Fibroblast of skin of scalp (primary cell): Measurements from ENCODE around the gene DYNC1H1.

ENCODE experiments used
- DNase-seq: peaks from one replicate; pipeline ENCODE4 v3.0.0-alpha.2; 2013

DYNC1H1 gene

DNA sequence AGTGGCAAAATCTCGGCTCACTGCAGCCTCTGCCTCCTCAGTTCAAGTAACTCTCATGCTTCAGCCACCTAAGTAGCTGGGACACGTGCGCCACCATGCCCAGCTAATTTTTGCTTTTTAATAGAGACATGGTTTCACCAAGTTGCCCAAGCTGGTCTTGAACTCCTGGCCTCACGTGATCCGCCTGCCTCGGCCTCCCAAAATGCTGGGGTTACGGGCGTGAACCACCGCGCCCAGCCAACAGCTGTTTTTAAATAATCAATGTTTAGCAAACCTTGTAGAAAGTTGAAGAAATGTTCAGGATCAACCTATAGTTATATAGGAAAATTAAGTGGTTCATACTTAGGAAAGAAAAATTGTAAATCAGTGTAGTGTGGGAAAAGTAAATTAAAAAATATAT lies 128.4 kb downstream of the DYNC1H1 start:
- DNase-seq: no peak

DNA sequence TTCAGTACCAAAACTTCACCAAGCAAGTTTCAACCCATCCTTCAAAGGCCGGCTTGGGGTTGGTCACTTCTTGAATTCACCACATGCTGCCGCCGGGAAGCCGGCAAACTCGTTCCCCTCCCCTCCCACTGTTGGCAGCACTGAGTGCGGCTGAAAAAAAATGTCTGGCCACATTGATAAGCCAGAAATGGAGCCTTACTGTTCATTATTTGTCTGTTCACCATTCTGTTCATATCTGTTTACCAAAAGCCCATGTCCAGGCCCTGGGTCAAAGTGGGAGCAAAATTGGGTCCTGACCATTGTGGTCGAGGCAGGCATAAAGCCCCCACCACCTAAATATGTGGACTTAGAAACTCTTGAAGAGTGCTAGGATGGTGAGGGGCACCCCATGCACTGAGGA lies 129.7 kb downstream of the DYNC1H1 start:
- no peak for DNase-seq

- DNase-seq: no peak
These were observed 131.0 kb downstream of the DYNC1H1 start for GRCh38 chr14:102095231-102095870.

DNA sequence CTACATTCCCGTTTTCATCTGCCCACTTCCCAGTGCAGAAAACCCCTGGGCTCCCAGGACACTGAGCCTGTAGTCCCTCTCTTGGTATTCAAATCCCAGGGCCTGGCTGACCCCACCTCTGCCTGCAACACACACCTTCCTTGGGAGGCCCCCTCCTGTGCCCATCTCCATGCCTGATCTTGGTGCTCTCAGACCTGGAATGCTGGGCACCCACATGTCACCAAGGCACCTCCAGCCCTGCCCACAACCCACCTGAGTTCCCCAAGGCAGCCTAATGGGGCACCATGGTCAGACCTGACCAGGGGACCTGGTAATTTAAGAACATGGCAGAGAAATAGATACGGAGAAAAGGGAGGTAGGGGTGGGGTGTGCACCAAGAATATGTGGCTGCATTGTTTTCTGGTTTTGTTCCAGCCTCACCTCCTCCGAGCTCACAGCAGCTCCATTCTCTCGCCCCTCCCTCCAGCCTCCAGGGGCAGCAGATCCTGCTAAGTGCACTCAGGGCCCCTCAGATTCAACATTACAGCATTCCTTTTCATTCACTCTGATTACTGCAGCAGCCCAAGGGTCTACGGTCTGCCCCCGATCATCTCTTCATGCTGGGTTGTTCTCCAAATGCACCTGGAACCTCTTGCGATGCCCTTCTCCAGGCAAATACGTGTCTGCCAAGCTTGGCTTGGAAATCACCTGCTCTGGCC lies 131.6 kb downstream of the DYNC1H1 start:
- DNase-seq: no peak

GRCh38 chr14:102096569-102097188 lies 132.3 kb downstream of the DYNC1H1 start:
- DNase-seq: peak; percentile 79

GRCh38 chr14:102097441-102098135 lies 133.2 kb downstream of the DYNC1H1 start:
- no peak for DNase-seq

DNA sequence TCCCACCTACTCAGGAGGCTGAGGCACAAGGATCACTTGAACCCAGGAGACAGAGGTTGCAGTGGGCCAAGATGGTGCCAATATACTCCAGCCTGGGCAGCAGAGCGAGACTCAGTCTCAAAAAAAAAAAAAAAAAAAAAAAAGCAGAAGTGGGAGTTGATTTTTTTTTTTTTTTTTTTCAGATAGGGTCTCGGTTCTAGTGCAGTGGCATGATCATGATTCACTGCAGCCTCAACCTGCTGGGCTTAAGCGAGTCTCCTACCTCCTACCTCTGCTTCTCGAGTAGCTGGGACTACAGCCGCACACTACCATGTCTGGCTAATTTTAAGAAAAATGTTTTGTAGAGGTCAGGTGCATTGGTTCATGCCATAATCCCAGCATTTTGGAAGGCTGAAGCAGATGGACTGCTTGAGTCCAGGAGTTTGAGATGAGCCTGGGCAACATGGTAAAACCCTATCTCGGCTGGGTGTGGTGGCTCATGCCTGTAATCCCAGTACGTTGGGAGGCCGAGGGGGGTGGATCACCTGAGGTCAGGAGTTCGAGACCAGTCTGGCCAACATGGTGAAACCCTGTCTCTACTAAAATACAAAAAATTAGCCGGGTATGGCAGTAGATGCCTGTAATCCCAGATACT lies 138.8 kb downstream of the DYNC1H1 start:
- no peak for DNase-seq

DNA sequence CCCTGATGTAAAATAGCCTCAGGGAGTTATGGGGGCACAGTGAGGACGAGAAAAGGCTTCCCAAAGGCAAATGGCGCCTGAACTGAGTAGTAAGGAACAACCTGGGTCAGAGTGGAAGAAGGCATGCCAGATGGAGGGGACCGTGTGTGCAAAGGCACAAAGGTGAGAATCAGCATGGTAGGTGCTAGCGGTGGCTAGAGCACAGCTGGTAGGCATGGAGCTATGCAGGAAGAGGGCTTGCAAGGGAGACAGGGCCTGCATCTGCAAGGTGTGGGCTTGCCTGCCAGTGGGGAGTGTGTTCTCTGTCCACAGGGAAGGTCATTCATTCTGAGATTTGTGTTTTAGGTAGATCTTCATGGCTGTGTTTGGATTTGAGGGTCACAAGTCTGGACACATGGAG lies 141.0 kb downstream of the DYNC1H1 start:
- no peak for DNase-seq
